Psoas muscle (tissue), 8 donors: Measurements from ENCODE around the gene MFSD2A. TPM values are rescaled to one million over a fixed set of nuclear protein-coding genes. Genes with fewer than 3 reads are reported as not detected.

ENCODE experiments used
- ATAC-seq, 4 donors: fragments of 200-7000 bp; cut with Tn5 transposase; one replicate each; pipeline ENCODE4 v1.9.1; 2020; ENCODE audit warnings: moderate library complexity in 3 of 4, mild to moderate bottlenecking in 2 of 4
- DNase-seq, 2 donors: peaks; one replicate each; pipeline ENCODE4 v3.0.0-alpha.2; 2020
- H3K27ac ChIP-seq: fragments of 200-600 bp; one replicate; pipeline ENCODE4 v1.8.0; 2022
- H3K27me3 ChIP-seq, 3 donors: fragments of 200-600 bp in 1 of 3; one replicate each; pipeline versions ENCODE4 v1.6.1 to v1.8.0; 2013 to 2022; ENCODE audit warnings: low read length in 2 of 3, mild to moderate bottlenecking in 2 of 3, moderate library complexity in 1 of 3; ENCODE audit not compliant: insufficient read depth in 3 of 3
- H3K36me3 ChIP-seq, 2 donors: fragments of 200-600 bp in 1 of 2; one replicate each; pipeline versions ENCODE4 v1.6.1 to v1.8.0; 2013 to 2022; ENCODE audit warnings: low read depth in 1 of 2, mild to moderate bottlenecking in 1 of 2, moderate library complexity in 1 of 2; ENCODE audit not compliant: insufficient read depth in 1 of 2
- H3K4me1 ChIP-seq: fragments of 200-600 bp; one replicate; pipeline ENCODE4 v1.8.0; 2022
- H3K4me3 ChIP-seq: fragments of 200-600 bp; one replicate; pipeline ENCODE4 v1.8.0; 2022; ENCODE audit warnings: mild to moderate bottlenecking
- H3K9me3 ChIP-seq: fragments of 200-600 bp; one replicate; pipeline ENCODE4 v1.8.0; 2022
- CTCF ChIP-seq: fragments of 200-600 bp; IDR thresholded peaks from one replicate; pipeline ENCODE4 v1.8.0; 2022; ENCODE audit warnings: antibody characterized with exemption
- WGBS, 3 donors: extraction: QIAGEN DNeasy Blood & Tissue Kit; methylation state at CpG; one replicate each; pipeline versions ENCODE4 v1.1.6 to v1.1.7; 2013; 5-methylcytosine and 5-hydroxymethylcytosine counted together
- intact Hi-C, 2 donors: fragments of 100-400 bp; cut with DNase I; formaldehyde crosslinking; loops; one replicate each; pipeline versions ENCODE4 v1.11.0 to v1.14.2; 2022
- polyA plus RNA-seq, 3 donors: library from polyadenylated mRNA; stranded (reverse); fragments of 200-250 nt; gene quantifications; one replicate each; pipeline ENCODE4 v1.2.3, GENCODE V29; 2013
- total RNA-seq, 4 donors: library from RNA; stranded (reverse); fragmentation: NEBNext Ultra II Directional in 2 of 4; extraction: Animal tissue kit (Norgen Biotek cat#: 25700) in 2 of 4; gene quantifications; one replicate each; pipeline versions ENCODE4 v1.2.1 to v1.2.4, GENCODE V29; 2021 to 2023
- donor health status: healthy with polysubstance abuse.
- donor health status: DM: no; HTN: no; CAD: no; lungs with moderate emphysema.
- donor health status: Bipolar disorder and iron deficiency.
- donor health status: healthy.
- donor health status: DM: yes; HTN: yes; CAD: no.
- donor health status: DM: no; HTN: no; CAD: no.
- donor health status: DM: no; HTN: no; CAD: no.
- donor health status: DM: yes; HTN: yes; CAD: no.

Gene MFSD2A
- total and polyA plus RNA-seq, 7 donors, result 0.12 to 2.1 (median 0.50) TPM

- ATAC-seq (no peak), DNase-seq (no peak)
- Histone ChIP-seq H3K27ac (no peak overlapping the region), H3K4me1 (no peaks in the 10 kb centered on the region), H3K36me3 (no peaks in the 10 kb centered on the region), H3K4me3 (no peak overlapping the region), H3K27me3 (no peaks in the 10 kb centered on the region), H3K9me3 (no peaks in the 10 kb centered on the region)
- 57 to 72% (median 67%) methylated on average over 10 of the region's 10 CpGs for WGBS, 3 donors
- intact Hi-C loops, result no loop called here
- TF ChIP-seq CTCF, result no peak
Observed at GRCh38 chr1:40014812-40015594, 60.1 kb downstream of the MFSD2A start.

GRCh38 chr1:40017951-40018575 lies 63.1 kb downstream of the MFSD2A start:
- intact Hi-C loops, result no loop called here
- no peaks in the 10 kb centered on the region for H3K4me1 ChIP-seq
- no peak overlapping the region for H3K4me3 ChIP-seq
- H3K9me3 ChIP-seq, result no peaks in the 10 kb centered on the region
- no peak overlapping the region for H3K27ac ChIP-seq
- DNase-seq (no peak), ATAC-seq (no peak)
- no peaks in the 10 kb centered on the region for H3K27me3 ChIP-seq
- WGBS, 3 donors, result 61 to 77% (median 77%) methylated on average over 5 of the region's 5 CpGs
- no peaks in the 10 kb centered on the region for H3K36me3 ChIP-seq
- TF ChIP-seq CTCF, result no peak

Other genes with a start within 250 kb of the MFSD2A start
- gene PPIE, start 216.3 kb upstream of the MFSD2A start, total RNA-seq, result 10 to 100 TPM; 23.5 to 34.3 (median 33.2) TPM
- gene PPIE, start 216.3 kb upstream of the MFSD2A start, polyA plus RNA-seq, result 10 to 100 TPM; 44.5 to 53.2 (median 49.4) TPM
- under 1 TPM in 3 of 4 donors, not detected in 1; 0.23 to 0.48 (median 0.34) TPM for gene OXCT2, start 183.8 kb upstream of the MFSD2A start, total RNA-seq
- under 1 TPM in 2 of 3 donors, not detected in 1; 0.03 to 0.16 TPM for gene OXCT2, start 183.8 kb upstream of the MFSD2A start, polyA plus RNA-seq
- gene BMP8B, start 166.3 kb upstream of the MFSD2A start, total RNA-seq, result under 1 TPM; 0.15 to 0.25 (median 0.17) TPM
- gene BMP8B, start 166.3 kb upstream of the MFSD2A start, polyA plus RNA-seq, result under 1 TPM; 0.06 to 0.11 (median 0.08) TPM
- gene TRIT1, start 71.6 kb upstream of the MFSD2A start, total RNA-seq, result 10 to 100 TPM in 2 of 4 donors, 1 to 10 TPM in 2; 6.4 to 13.7 (median 10.2) TPM
- gene TRIT1, start 71.6 kb upstream of the MFSD2A start, polyA plus RNA-seq, result 10 to 100 TPM in 2 of 3 donors, 1 to 10 TPM in 1; 9.7 to 26.2 (median 13.6) TPM
- 1 to 10 TPM in 2 of 4 donors, under 1 TPM in 2; 0.19 to 1.7 (median 0.60) TPM for gene MYCL, start 53.2 kb upstream of the MFSD2A start, total RNA-seq
- under 1 TPM; 0.10 to 0.27 (median 0.12) TPM for gene MYCL, start 53.2 kb upstream of the MFSD2A start, polyA plus RNA-seq
- 10 to 100 TPM; 34.2 to 71.0 (median 61.9) TPM for gene CAP1, start 85.6 kb downstream of the MFSD2A start, total RNA-seq
- 100 to 1,000 TPM in 1 of 3 donors, 10 to 100 TPM in 2; 33.7 to 116 (median 56.6) TPM for gene CAP1, start 85.6 kb downstream of the MFSD2A start, polyA plus RNA-seq
- 10 to 100 TPM; 14.9 to 20.8 (median 19.1) TPM for gene PPT1, start 142.1 kb downstream of the MFSD2A start, total RNA-seq
- 10 to 100 TPM; 13.4 to 21.8 (median 17.4) TPM for gene PPT1, start 142.1 kb downstream of the MFSD2A start, polyA plus RNA-seq
- 10 to 100 TPM; 10.2 to 16.4 (median 11.2) TPM for gene RLF, start 206.2 kb downstream of the MFSD2A start, total RNA-seq
- gene RLF, start 206.2 kb downstream of the MFSD2A start, polyA plus RNA-seq, result 10 to 100 TPM in 1 of 3 donors, 1 to 10 TPM in 2; 4.5 to 13.9 (median 4.9) TPM